Measurements from ENCODE around the gene HNRNPA1. TPM values are rescaled to one million over a fixed set of nuclear protein-coding genes. Genes with fewer than 3 reads are reported as not detected.

The HNRNPA1 gene
- polyA plus RNA-seq, 4 donors: 3,115 to 3,766 (median 3,436) TPM

DNA sequence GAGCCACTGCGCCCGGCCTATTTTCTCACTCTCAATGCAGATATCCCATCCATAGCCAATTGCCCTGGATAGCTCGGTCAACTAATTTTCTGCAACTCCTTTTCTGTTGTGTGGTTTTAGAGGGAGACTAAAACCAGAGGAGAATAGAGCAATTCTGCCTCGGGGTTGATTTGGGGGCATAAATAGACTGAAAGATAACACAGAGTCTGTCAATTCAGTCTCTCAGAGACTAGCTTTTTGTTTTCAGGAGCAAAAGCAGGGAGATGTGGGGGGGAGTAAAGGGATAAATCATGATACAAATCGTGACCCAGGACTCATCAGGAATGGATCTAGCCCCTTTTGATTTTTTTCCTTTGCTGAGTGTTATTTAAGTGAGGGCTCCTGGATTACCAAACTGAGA lies 50.9 kb downstream of the HNRNPA1 start:
- DNase-seq (ENCODE audit: low read depth in 4 of 4, low spot score in 2 of 4): no peak

DNA sequence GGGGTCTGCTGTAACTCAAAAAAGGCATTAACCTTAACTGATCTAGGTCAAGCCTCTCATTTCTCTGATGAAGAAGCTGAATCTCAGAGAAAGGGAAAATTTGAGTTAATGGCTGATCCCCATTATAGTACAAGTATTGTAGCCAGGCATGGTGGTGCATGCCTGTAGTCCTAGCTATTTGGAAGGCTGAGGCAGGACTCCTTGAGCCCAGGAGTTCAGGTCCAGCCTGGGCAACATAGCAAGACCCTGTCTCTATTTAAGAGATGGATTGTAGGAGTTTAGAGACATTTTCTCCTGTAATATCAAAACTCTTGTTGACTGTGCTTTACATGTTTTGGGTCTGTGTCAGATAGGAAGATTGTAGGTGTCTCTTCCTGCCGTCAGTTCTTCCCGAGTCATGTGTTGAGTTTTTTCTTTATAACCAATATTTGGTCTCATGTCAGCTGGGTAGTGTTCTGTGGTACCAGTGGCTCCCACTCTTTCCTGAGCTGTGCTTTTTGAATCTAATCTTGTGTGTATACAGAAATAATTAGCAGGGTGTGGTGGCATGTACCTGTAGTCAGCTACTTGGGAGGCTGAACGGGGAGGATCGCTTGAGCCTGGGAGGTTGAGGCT lies 53.0 kb downstream of the HNRNPA1 start:
- no peak for DNase-seq (ENCODE audit: low read depth in 4 of 4, low spot score in 2 of 4)

Other genes starting within 250 kb of the HNRNPA1 start
- gene HOXC5, start 247.7 kb upstream of the HNRNPA1 start, polyA plus RNA-seq (ENCODE audit: insufficient read length in 4 of 4): 1 to 10 TPM in 3 of 4 donors, under 1 TPM in 1; 0.97 to 5.7 (median 2.7) TPM
- 10 to 100 TPM; 36.1 to 74.3 (median 62.0) TPM for gene HOXC4, start 226.9 kb upstream of the HNRNPA1 start, polyA plus RNA-seq (ENCODE audit: insufficient read length in 4 of 4)
- 10 to 100 TPM; 30.8 to 43.3 (median 37.1) TPM for gene SMUG1, start 91.7 kb upstream of the HNRNPA1 start, polyA plus RNA-seq (ENCODE audit: insufficient read length in 4 of 4)
- gene CBX5, start 604 bp upstream of the HNRNPA1 start, polyA plus RNA-seq (ENCODE audit: insufficient read length in 4 of 4): 100 to 1,000 TPM; 106 to 135 (median 121) TPM
- gene NFE2, start 20.3 kb downstream of the HNRNPA1 start, polyA plus RNA-seq (ENCODE audit: insufficient read length in 4 of 4): 1 to 10 TPM; 2.2 to 4.5 (median 2.7) TPM
- 100 to 1,000 TPM; 184 to 242 (median 222) TPM for gene COPZ1, start 44.4 kb downstream of the HNRNPA1 start, polyA plus RNA-seq (ENCODE audit: insufficient read length in 4 of 4)
- under 1 TPM in 3 of 4 donors, not detected in 1; 0.18 to 0.24 (median 0.24) TPM for gene GPR84, start 83.8 kb downstream of the HNRNPA1 start, polyA plus RNA-seq (ENCODE audit: insufficient read length in 4 of 4)
- gene ZNF385A, start 104.0 kb downstream of the HNRNPA1 start, polyA plus RNA-seq (ENCODE audit: insufficient read length in 4 of 4): 10 to 100 TPM in 3 of 4 donors, 1 to 10 TPM in 1; 8.6 to 16.2 (median 13.3) TPM
- 10 to 100 TPM; 39.9 to 44.2 (median 43.7) TPM for gene ITGA5, start 138.5 kb downstream of the HNRNPA1 start, polyA plus RNA-seq (ENCODE audit: insufficient read length in 4 of 4)
- under 1 TPM in 1 of 4 donors, not detected in 3; 0.22 TPM for gene GTSF1, start 192.9 kb downstream of the HNRNPA1 start, polyA plus RNA-seq (ENCODE audit: insufficient read length in 4 of 4)
- gene NCKAP1L, start 217.0 kb downstream of the HNRNPA1 start, polyA plus RNA-seq (ENCODE audit: insufficient read length in 4 of 4): 1 to 10 TPM; 2.9 to 3.7 (median 3.4) TPM

Data from left renal cortex interstitium (tissue), 4 donors.